ENCODE measurements around the gene SPIN1. TPM values are rescaled to one million over a fixed set of nuclear protein-coding genes. Genes with fewer than 3 reads are reported as not detected.

SPIN1 gene
- total and polyA plus RNA-seq, 2 donors (not counting 1 experiment from before 2014, with no cell fraction given) = 9.9 to 24.9 TPM

- no peak overlapping the region for H3K27ac Mint-ChIP-seq
- H3K4me1 Mint-ChIP-seq = peaks cover 32% of the 10 kb centered on the region
- TF ChIP-seq CTCF (IDR thresholded peaks at IDR 0.05) = no peak
- no peak for TF ChIP-seq EZH2 (IDR thresholded peaks at IDR 0.05; ENCODE audit: borderline replicate concordance, insufficient read depth, low read depth, low read length, poor library complexity, severe bottlenecking)
- Histone ChIP-seq H3K79me2 (ENCODE audit: control insufficient read depth, insufficient read depth, low read length) (peaks cover 55% of the 10 kb centered on the region), H3K27me3 (replicated peaks in 1 of 4; ENCODE audit: control extremely low read depth in 1 of 4, control insufficient read depth in 3 of 4, insufficient read depth in 4 of 4, low read length in 3 of 4) (no peaks in the 10 kb centered on the region), H3K4me1 (ENCODE audit: control insufficient read depth in 2 of 2, insufficient read depth in 2 of 2, low read length in 2 of 2) (peaks cover 11 to 21% of the 10 kb centered on the region in 2 donors), H4K20me1 (ENCODE audit: control insufficient read depth, insufficient read depth, low read length, poor library complexity, severe bottlenecking) (peaks cover 9% of the 10 kb centered on the region), H3K9me3 (ENCODE audit: control extremely low read depth in 1 of 3, control insufficient read depth in 2 of 3, insufficient read depth in 1 of 3, low read length in 2 of 3) (no peaks in the 10 kb centered on the region), H3K4me2 (replicated peaks; ENCODE audit: low read depth, low read length, poor library complexity, severe bottlenecking) (no peak overlapping the region), H2AFZ (ENCODE audit: insufficient read depth, low read depth, low read length, poor library complexity, severe bottlenecking) (no peak overlapping the region), H3K27ac (ENCODE audit: low read length in 2 of 2) (no peak overlapping the region), H3K9ac (ENCODE audit: low read length) (no peak overlapping the region), H3K36me3 (replicated peaks in 1 of 2; ENCODE audit: control extremely low read depth in 1 of 2, control insufficient read depth in 1 of 2, extremely low read depth in 1 of 2, insufficient read depth in 2 of 2, low read length in 1 of 2) (no peaks in the 10 kb centered on the region), H3K4me3 (ENCODE audit: control extremely low read depth in 1 of 5, extremely low read depth in 1 of 5, insufficient read depth in 1 of 5, low read depth in 2 of 5, low read length in 4 of 5) (no peak overlapping the region)
- H3K4me3 Mint-ChIP-seq = no peak overlapping the region
- no peaks in the 10 kb centered on the region for H3K27me3 Mint-ChIP-seq
- no CpG with 5 or more reads among the region's 2 CpGs for WGBS (ENCODE audit: insufficient coverage)
- DNase-seq (no peak), ATAC-seq (ENCODE audit: low read depth) (no peak)
- intact Hi-C loops (cut with micrococcal nuclease) = no loop called here
- CTCF ChIA-PET = interaction anchor here (0.8 kb wide), 1 partner anchor 12 kb away, joined by 4 read pairs; no protein-coding TSS in a partner anchor
- POLR2A ChIA-PET = no interaction called here
- no peaks in the 10 kb centered on the region for H3K9me3 Mint-ChIP-seq (ENCODE audit: insufficient read depth)
Measured at GRCh38 chr9:88391236-88391635, 3.0 kb downstream of the SPIN1 start.

- peaks cover 14% of the 10 kb centered on the region for H4K20me1 ChIP-seq (ENCODE audit: control insufficient read depth, insufficient read depth, low read length, poor library complexity, severe bottlenecking)
- no peak overlapping the region for H3K27ac ChIP-seq (ENCODE audit: low read length in 2 of 2)
- no peak overlapping the region for H3K4me2 ChIP-seq (replicated peaks; ENCODE audit: low read depth, low read length, poor library complexity, severe bottlenecking)
- H3K27me3 ChIP-seq (replicated peaks in 1 of 4; ENCODE audit: control extremely low read depth in 1 of 4, control insufficient read depth in 3 of 4, insufficient read depth in 4 of 4, low read length in 3 of 4) = no peaks in the 10 kb centered on the region
- TF ChIP-seq EZH2 (IDR thresholded peaks at IDR 0.05; ENCODE audit: borderline replicate concordance, insufficient read depth, low read depth, low read length, poor library complexity, severe bottlenecking) (no peak), CTCF (IDR thresholded peaks at IDR 0.05) (no peak)
- peaks cover 62% of the 10 kb centered on the region for H3K79me2 ChIP-seq (ENCODE audit: control insufficient read depth, insufficient read depth, low read length)
- Mint-ChIP-seq H3K27ac (no peak overlapping the region), H3K4me1 (peaks cover 35% of the 10 kb centered on the region), H3K4me3 (no peak overlapping the region), H3K27me3 (no peaks in the 10 kb centered on the region), H3K9me3 (ENCODE audit: insufficient read depth) (no peaks in the 10 kb centered on the region)
- WGBS (ENCODE audit: insufficient coverage) = no CpG with 5 or more reads among the region's 3 CpGs
- intact Hi-C loops (cut with micrococcal nuclease) = no loop called here
- no peaks in the 10 kb centered on the region for H3K9me3 ChIP-seq (ENCODE audit: control extremely low read depth in 1 of 3, control insufficient read depth in 2 of 3, insufficient read depth in 1 of 3, low read length in 2 of 3)
- ChIA-PET CTCF (no interaction called here), POLR2A (no interaction called here)
- H3K4me1 ChIP-seq (ENCODE audit: control insufficient read depth in 2 of 2, insufficient read depth in 2 of 2, low read length in 2 of 2) = peaks cover 11 to 21% of the 10 kb centered on the region in 2 donors
- no peak overlapping the region for H2AFZ ChIP-seq (ENCODE audit: insufficient read depth, low read depth, low read length, poor library complexity, severe bottlenecking)
- ATAC-seq (ENCODE audit: low read depth) (no peak), DNase-seq (no peak)
- H3K9ac ChIP-seq (ENCODE audit: low read length) = no peak overlapping the region
- no peak overlapping the region for H3K4me3 ChIP-seq (ENCODE audit: control extremely low read depth in 1 of 5, extremely low read depth in 1 of 5, insufficient read depth in 1 of 5, low read depth in 2 of 5, low read length in 4 of 5)
- no peaks in the 10 kb centered on the region for H3K36me3 ChIP-seq (replicated peaks in 1 of 2; ENCODE audit: control extremely low read depth in 1 of 2, control insufficient read depth in 1 of 2, extremely low read depth in 1 of 2, insufficient read depth in 2 of 2, low read length in 1 of 2)
Measured at GRCh38 chr9:88391921-88392320, 3.7 kb downstream of the SPIN1 start.

Data from B cell (primary cell).